ENCODE data around the gene PSMB3. TPM values are rescaled to one million over a fixed set of nuclear protein-coding genes. Genes with fewer than 3 reads are reported as not detected.

Gene PSMB3
- polyA plus RNA-seq, 3 donors: 315 to 689 (median 625) TPM

DNA sequence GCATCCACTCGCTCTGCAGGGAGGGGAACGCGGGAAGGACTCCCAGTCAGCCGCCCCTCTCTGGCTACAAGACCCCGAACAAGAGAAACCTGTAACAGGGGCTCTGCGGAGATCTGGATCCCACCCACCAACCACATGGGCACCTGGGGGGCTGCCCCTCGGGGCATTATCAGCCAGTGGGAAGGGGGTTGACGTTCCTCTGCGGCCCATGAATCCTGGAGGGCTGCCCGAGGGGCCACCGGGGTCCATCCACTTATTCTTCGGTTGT lies 2.6 kb upstream of the PSMB3 start:
- H4K20me1 ChIP-seq (ENCODE audit: insufficient read depth, low read length): peaks cover 13% of the 10 kb centered on the region
- no peaks in the 10 kb centered on the region for H3K9me3 ChIP-seq (replicated peaks in 1 of 2; ENCODE audit: control insufficient read depth in 1 of 2, insufficient read depth in 1 of 2, low read length in 2 of 2)
- peak overlapping the region in 3 of 7 donors; percentile 28 to 59 (median 43) for H3K27ac Mint-ChIP-seq
- peak overlapping the region; percentile 84 for H2AFZ ChIP-seq (ENCODE audit: insufficient read depth, low read depth, low read length, poor library complexity, severe bottlenecking)
- no peak overlapping the region for H3K27ac ChIP-seq (ENCODE audit: low read depth in 1 of 2, low read length in 2 of 2)
- peak overlapping the region; percentile 94 for H3K4me2 ChIP-seq (replicated peaks; ENCODE audit: extremely low read depth, low read length, poor library complexity, severe bottlenecking)
- TF ChIP-seq, protein P1, sequence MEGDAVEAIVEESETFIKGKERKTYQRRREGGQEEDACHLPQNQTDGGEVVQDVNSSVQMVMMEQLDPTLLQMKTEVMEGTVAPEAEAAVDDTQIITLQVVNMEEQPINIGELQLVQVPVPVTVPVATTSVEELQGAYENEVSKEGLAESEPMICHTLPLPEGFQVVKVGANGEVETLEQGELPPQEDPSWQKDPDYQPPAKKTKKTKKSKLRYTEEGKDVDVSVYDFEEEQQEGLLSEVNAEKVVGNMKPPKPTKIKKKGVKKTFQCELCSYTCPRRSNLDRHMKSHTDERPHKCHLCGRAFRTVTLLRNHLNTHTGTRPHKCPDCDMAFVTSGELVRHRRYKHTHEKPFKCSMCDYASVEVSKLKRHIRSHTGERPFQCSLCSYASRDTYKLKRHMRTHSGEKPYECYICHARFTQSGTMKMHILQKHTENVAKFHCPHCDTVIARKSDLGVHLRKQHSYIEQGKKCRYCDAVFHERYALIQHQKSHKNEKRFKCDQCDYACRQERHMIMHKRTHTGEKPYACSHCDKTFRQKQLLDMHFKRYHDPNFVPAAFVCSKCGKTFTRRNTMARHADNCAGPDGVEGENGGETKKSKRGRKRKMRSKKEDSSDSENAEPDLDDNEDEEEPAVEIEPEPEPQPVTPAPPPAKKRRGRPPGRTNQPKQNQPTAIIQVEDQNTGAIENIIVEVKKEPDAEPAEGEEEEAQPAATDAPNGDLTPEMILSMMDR (IDR thresholded peaks at IDR 0.05): no peak
- peaks cover 25% of the 10 kb centered on the region for H3K79me2 ChIP-seq (ENCODE audit: insufficient read depth, low read length)
- H3K27me3 Mint-ChIP-seq (ENCODE audit: low read depth in 3 of 3): peaks cover 46 to 62% (median 51%) of the 10 kb centered on the region in 3 donors
- H3K36me3 ChIP-seq (replicated peaks in 1 of 2; ENCODE audit: control insufficient read depth in 1 of 2, insufficient read depth in 2 of 2, low read length in 2 of 2): peaks cover 7 to 8% of the 10 kb centered on the region in 2 donors
- WGBS (ENCODE audit: insufficient coverage): 5% methylated on average over 7 of the region's 12 CpGs
- H3K4me3 Mint-ChIP-seq: peak overlapping the region; percentile 86 to 98
- H3K4me3 ChIP-seq (replicated peaks in 1 of 3; ENCODE audit: low read depth in 2 of 3, low read length in 3 of 3): peak overlapping the region; percentile 56 to 98 (median 63)
- H3K27me3 ChIP-seq (ENCODE audit: control insufficient read depth in 2 of 2, insufficient read depth in 2 of 2, low read length in 2 of 2): peaks cover 21 to 55% of the 10 kb centered on the region in 2 donors
- peaks cover 0 to 21% (median 4%) of the 10 kb centered on the region in 7 donors for H3K9me3 Mint-ChIP-seq
- peaks cover 65 to 75% of the 10 kb centered on the region in 2 donors for H3K4me1 ChIP-seq (ENCODE audit: control insufficient read depth in 1 of 2, insufficient read depth in 2 of 2, low read length in 2 of 2)
- DNase-seq: no peak
- peaks cover 14 to 18% of the 10 kb centered on the region in 2 donors for H3K36me3 Mint-ChIP-seq
- intact Hi-C loops (cut with micrococcal nuclease): loop anchor here (5.0 to 10.0 kb wide), 2 partner anchors 55 to 73 kb away; no protein-coding TSS in a partner anchor
- peak overlapping the region; percentile 56 for H3K9ac ChIP-seq (ENCODE audit: insufficient read depth, low read length, poor library complexity, severe bottlenecking)
- H3K4me1 Mint-ChIP-seq: peaks cover 65% of the 10 kb centered on the region

DNA sequence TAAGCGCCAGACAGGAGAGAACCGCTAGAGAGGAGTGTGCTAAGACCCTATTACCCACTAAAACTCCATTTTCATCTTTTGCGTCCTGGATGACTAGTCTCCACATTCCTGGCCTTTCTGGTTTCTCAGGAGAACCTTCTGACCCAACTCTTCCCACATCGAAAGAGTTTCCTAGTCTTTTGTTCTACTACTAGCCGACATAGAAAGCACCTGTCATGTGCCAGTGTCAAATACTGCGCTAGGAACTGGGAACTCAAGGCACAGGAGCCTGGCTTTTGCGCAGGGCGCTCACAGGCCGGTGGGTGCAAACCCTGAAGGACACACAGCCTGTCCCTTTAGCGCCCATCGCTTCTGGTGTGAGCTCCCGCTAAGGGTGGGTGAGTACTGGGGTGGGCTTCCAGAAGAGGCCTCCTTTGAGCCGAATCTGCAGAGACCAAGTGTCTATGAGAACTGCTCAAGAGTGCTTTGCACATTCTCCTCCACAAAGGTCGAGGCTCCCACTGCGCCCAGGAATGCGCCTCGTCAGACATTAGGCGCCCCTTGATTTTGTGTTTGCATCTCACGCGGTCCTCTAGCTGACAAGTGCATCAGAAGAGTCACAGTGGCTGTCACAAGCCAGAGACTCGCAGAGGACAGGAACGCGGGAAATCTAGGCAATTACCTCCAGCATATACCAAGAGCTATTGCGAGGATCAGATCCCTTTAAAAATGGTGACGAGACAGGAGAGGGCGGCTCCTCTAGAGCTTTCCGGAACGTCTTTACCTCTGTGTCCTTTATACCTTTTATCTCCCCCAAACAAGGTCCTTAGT lies 2.0 kb upstream of the PSMB3 start:
- Mint-ChIP-seq H3K4me3 (peak overlapping the region; percentile 86 to 98), H3K27me3 (ENCODE audit: low read depth in 3 of 3) (peaks cover 41 to 57% (median 49%) of the 10 kb centered on the region in 3 donors), H3K9me3 (peaks cover 0 to 21% (median 4%) of the 10 kb centered on the region in 7 donors), H3K27ac (peak overlapping the region in 4 of 7 donors; percentile 28 to 60 (median 50)), H3K36me3 (peaks cover 17 to 21% of the 10 kb centered on the region in 2 donors), H3K4me1 (peaks cover 65% of the 10 kb centered on the region)
- TF ChIP-seq, protein P1 (IDR thresholded peaks at IDR 0.05): no peak
- 13% methylated on average over 23 of the region's 28 CpGs for WGBS (ENCODE audit: insufficient coverage)
- no peak for DNase-seq
- Histone ChIP-seq H2AFZ (ENCODE audit: insufficient read depth, low read depth, low read length, poor library complexity, severe bottlenecking) (peak overlapping the region; percentile 84), H3K9me3 (replicated peaks in 1 of 2; ENCODE audit: control insufficient read depth in 1 of 2, insufficient read depth in 1 of 2, low read length in 2 of 2) (no peaks in the 10 kb centered on the region), H3K4me1 (ENCODE audit: control insufficient read depth in 1 of 2, insufficient read depth in 2 of 2, low read length in 2 of 2) (peaks cover 65 to 75% of the 10 kb centered on the region in 2 donors), H3K27me3 (ENCODE audit: control insufficient read depth in 2 of 2, insufficient read depth in 2 of 2, low read length in 2 of 2) (peaks cover 21 to 54% of the 10 kb centered on the region in 2 donors), H3K4me2 (replicated peaks; ENCODE audit: extremely low read depth, low read length, poor library complexity, severe bottlenecking) (peak overlapping the region; percentile 94), H3K36me3 (replicated peaks in 1 of 2; ENCODE audit: control insufficient read depth in 1 of 2, insufficient read depth in 2 of 2, low read length in 2 of 2) (peaks cover 10 to 12% of the 10 kb centered on the region in 2 donors), H3K9ac (ENCODE audit: insufficient read depth, low read length, poor library complexity, severe bottlenecking) (no peak overlapping the region), H3K27ac (ENCODE audit: low read depth in 1 of 2, low read length in 2 of 2) (no peak overlapping the region), H4K20me1 (ENCODE audit: insufficient read depth, low read length) (peaks cover 16% of the 10 kb centered on the region), H3K79me2 (ENCODE audit: insufficient read depth, low read length) (peaks cover 28% of the 10 kb centered on the region), H3K4me3 (replicated peaks in 1 of 3; ENCODE audit: low read depth in 2 of 3, low read length in 3 of 3) (peak overlapping the region in 2 of 3 experiments; percentile 63 to 98)
- intact Hi-C loops (cut with micrococcal nuclease): loop anchor here (5.0 to 10.0 kb wide), 2 partner anchors 54 to 73 kb away; no protein-coding TSS in a partner anchor

Data from CD14-positive monocyte (primary cell).